Measurements from ENCODE around the gene TRABD2B. TPM values are rescaled to one million over a fixed set of nuclear protein-coding genes. Genes with fewer than 3 reads are reported as not detected.

TRABD2B gene
- total and polyA plus RNA-seq, 2 of the 13 experiments (the other 11 are each of a cell fraction or from before 2014, with no cell fraction given), result 0.04 TPM; not detected in 1

DNA sequence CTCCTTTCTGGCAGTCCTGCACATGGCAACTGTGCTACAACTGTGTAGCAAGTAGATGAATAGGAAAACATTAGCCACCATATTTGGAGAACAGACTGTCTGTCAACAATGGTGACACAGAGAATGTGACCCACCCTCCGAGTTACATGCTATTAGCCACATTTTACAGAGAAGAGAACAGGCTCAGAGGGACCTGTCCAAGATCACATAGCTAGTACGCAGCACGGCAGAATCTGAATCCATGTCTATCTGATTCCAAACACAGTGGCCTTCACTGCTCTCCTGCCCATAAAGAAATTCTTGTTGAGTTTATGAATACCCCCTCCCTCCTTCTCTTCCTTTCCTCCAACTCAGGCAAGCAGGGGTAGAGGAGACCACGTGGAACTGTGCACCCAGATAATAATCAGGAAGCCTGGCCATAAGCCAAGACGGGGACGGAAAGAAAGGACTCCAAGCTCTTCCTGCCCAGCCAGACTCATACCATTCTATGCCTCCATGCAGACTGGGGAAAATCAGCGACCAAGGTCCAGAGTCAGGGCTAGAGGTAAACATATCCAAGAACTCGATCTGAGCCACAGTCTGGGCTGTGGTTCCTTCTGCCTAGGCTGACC, 78.8 kb downstream of the TRABD2B start (continued):
- TF ChIP-seq, protein P1, sequence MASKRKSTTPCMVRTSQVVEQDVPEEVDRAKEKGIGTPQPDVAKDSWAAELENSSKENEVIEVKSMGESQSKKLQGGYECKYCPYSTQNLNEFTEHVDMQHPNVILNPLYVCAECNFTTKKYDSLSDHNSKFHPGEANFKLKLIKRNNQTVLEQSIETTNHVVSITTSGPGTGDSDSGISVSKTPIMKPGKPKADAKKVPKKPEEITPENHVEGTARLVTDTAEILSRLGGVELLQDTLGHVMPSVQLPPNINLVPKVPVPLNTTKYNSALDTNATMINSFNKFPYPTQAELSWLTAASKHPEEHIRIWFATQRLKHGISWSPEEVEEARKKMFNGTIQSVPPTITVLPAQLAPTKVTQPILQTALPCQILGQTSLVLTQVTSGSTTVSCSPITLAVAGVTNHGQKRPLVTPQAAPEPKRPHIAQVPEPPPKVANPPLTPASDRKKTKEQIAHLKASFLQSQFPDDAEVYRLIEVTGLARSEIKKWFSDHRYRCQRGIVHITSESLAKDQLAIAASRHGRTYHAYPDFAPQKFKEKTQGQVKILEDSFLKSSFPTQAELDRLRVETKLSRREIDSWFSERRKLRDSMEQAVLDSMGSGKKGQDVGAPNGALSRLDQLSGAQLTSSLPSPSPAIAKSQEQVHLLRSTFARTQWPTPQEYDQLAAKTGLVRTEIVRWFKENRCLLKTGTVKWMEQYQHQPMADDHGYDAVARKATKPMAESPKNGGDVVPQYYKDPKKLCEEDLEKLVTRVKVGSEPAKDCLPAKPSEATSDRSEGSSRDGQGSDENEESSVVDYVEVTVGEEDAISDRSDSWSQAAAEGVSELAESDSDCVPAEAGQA (IDR thresholded peaks at IDR 0.05; ENCODE audit: low read depth), result no peak
- TF ChIP-seq, protein P1 (CRISPR knock-in tag; IDR thresholded peaks at IDR 0.05; ENCODE audit: borderline replicate concordance), result no peak
- TF ChIP-seq TSC22D2 (CRISPR knock-in tag; IDR thresholded peaks at IDR 0.05; ENCODE audit: borderline replicate concordance) (no peak), ZNF383 (CRISPR knock-in tag; IDR thresholded peaks at IDR 0.05; ENCODE audit: borderline replicate concordance) (no peak), NFKB2 (CRISPR knock-in tag; IDR thresholded peaks at IDR 0.05; ENCODE audit: borderline replicate concordance) (no peak), ERF (CRISPR knock-in tag; IDR thresholded peaks at IDR 0.05) (peak; percentile 31; the same call in 1 of the 2 replicates), REPIN1 (CRISPR knock-in tag; IDR thresholded peaks at IDR 0.05; ENCODE audit: borderline replicate concordance, low read depth) (no peak; the same call in 1 of the 2 replicates), ZNF720 (CRISPR knock-in tag; IDR thresholded peaks at IDR 0.05) (no peak), PHF21A (CRISPR knock-in tag; IDR thresholded peaks at IDR 0.05) (peak; percentile 78), ZNF263 (CRISPR knock-in tag; IDR thresholded peaks at IDR 0.05) (peak; percentile 48; the same call in 1 of the 2 replicates), ZNF460 (CRISPR knock-in tag; IDR thresholded peaks at IDR 0.05; ENCODE audit: borderline replicate concordance) (no peak), KDM2A (CRISPR knock-in tag; IDR thresholded peaks at IDR 0.05; ENCODE audit: borderline replicate concordance, low read depth) (no peak), ZNF124 (CRISPR knock-in tag; IDR thresholded peaks at IDR 0.05) (no peak), ZNF33A (CRISPR knock-in tag; IDR thresholded peaks at IDR 0.05; ENCODE audit: borderline replicate concordance) (no peak), ZNF577 (CRISPR knock-in tag; IDR thresholded peaks at IDR 0.05; ENCODE audit: borderline replicate concordance, low read depth) (no peak), PCBP2 (optimal IDR thresholded peaks at IDR 0.05; ENCODE audit: low read depth, low read length, poor library complexity, severe bottlenecking) (no peak), ZNF317 (CRISPR knock-in tag; IDR thresholded peaks at IDR 0.05) (no peak), PTBP1 (IDR thresholded peaks at IDR 0.05; ENCODE audit: low read depth, low read length, poor library complexity, severe bottlenecking) (no peak), TBX2 (CRISPR knock-in tag; IDR thresholded peaks at IDR 0.05; ENCODE audit: borderline replicate concordance) (no peak), ZBTB1 (CRISPR knock-in tag; IDR thresholded peaks at IDR 0.05; ENCODE audit: borderline replicate concordance) (no peak), MTF1 (CRISPR knock-in tag; IDR thresholded peaks at IDR 0.05) (no peak), SIX1 (CRISPR knock-in tag; IDR thresholded peaks at IDR 0.05; ENCODE audit: borderline replicate concordance) (no peak), ZSCAN31 (CRISPR knock-in tag; IDR thresholded peaks at IDR 0.05; ENCODE audit: low read depth) (peak; percentile 43; the same call in 1 of the 2 replicates), TMF1 (CRISPR knock-in tag; IDR thresholded peaks at IDR 0.05; ENCODE audit: low read depth) (no peak), RNF2 (conservative IDR thresholded peaks at IDR 0.05; ENCODE audit: low read depth) (no peak)
- TF ChIP-seq, protein P2, sequence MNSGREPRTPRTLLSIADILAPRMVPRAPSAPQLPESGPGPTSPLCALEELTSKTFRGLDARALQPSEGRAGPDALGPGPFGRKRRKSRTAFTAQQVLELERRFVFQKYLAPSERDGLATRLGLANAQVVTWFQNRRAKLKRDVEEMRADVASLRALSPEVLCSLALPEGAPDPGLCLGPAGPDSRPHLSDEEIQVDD (CRISPR knock-in tag; IDR thresholded peaks at IDR 0.05; ENCODE audit: borderline replicate concordance), result no peak
